Fibroblast of skin of left biceps (primary cell): Measurements from ENCODE around the gene TENT5D.
"Not testable (repeated sequence)": the region's sequence is repeated elsewhere in the genome, so short reads cannot be mapped to it uniquely, and the experiment has no call there.

ENCODE experiments used
- DNase-seq, 2 experiments: peaks; one replicate each; pipeline ENCODE4 v3.0.0-alpha.2; 2013; ENCODE audit warnings: low read depth in 2 of 2

Gene TENT5D

GRCh38 chrX:80420147-80420546 lies at the start of gene TENT5D:
TSS of gene TENT5D (plus strand) at chrX:80420447. CDS start at chrX:80442540, 22,093 bp downstream.
- DNase-seq, result no peak

DNA sequence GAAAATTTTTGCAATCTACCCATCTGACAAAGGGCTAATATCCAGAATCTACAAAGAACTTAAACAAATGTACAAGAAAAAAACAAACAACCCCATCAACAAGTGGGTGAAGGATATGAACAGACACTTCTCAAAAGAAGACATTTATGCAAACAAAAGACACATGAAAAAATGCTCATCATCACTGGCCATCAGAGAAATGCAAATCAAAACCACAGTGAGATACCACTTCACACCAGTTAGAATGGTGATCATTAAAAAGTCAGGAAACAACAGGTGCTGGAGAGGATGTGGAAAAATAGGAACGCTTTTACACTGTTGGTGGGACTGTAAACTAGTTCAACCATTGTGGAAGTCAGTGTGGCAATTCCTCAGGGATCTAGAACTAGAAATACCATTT lies 34.6 kb upstream of the TENT5D start:
- not testable (repeated sequence) for DNase-seq

- DNase-seq, result no peak
Observed at GRCh38 chrX:80388206-80388605, 32.0 kb upstream of the TENT5D start.

GRCh38 chrX:80412042-80412441 lies 8.2 kb upstream of the TENT5D start:
- no peak for DNase-seq

- no peak for DNase-seq
Observed at GRCh38 chrX:80423000-80423399, 2.8 kb downstream of the TENT5D start.

- DNase-seq, result no peak
Observed at GRCh38 chrX:80423744-80424143, 3.5 kb downstream of the TENT5D start.

- no peak for DNase-seq
Observed at GRCh38 chrX:80430826-80431504, 10.7 kb downstream of the TENT5D start.

DNA sequence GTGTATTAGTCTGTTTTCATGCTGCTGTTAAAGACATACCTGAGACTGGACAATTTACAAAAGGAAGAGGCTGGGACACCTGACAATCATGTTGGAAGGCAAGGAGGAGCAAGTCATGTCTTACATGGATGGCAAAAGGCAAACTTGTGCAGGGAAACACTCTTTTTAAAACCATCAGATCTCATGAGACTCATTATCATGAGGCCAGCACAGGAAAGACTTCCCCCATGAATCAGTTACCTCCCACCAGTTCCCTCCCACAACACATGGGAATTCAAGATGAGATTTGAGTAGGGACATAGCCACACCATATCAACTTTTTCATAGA lies 11.2 kb downstream of the TENT5D start:
- DNase-seq, result no peak

DNA sequence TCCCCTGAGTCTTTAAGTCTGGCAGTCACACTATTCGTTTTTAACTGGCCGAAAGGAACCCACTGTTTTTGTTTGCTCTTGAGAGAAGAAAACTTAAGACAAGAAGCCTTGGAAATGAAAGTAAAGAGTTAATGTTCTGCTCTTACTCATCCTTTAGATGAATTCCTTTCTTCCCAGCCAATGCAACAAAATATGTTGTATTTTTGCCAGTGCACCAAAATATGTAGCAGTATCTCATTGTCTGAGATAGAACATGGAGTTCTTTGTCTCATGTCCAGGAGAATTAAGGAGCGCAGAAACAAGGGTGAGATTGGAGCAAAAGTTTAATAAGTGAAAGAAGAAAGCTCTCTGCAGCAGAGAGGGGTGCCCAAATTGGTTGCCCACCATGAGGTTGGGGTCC lies 12.2 kb downstream of the TENT5D start:
- DNase-seq, result no peak

GRCh38 chrX:80432863-80433262 lies 12.6 kb downstream of the TENT5D start:
- no peak for DNase-seq

DNA sequence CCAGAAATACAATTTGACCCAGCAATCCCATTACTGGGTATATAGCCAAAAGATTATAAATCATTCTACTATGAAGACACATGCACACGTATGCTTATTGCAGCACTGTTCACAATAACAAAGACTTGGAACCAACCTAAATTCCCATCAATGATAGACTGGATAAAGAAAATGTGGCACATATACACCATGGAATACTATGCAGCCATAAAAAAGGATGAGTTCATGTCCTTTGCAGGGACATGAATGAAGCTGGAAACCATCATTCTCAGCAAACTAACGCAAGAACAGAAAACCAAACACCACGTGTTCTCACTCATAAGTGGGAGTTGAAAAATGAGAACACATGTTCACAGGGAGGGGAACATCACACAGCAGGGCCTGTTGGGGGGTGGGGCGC lies 47.9 kb downstream of the TENT5D start:
- not testable (repeated sequence) for DNase-seq

GRCh38 chrX:80471582-80471981 lies 51.3 kb downstream of the TENT5D start:
- no peak for DNase-seq

GRCh38 chrX:80485543-80485942 lies 65.3 kb downstream of the TENT5D start:
- DNase-seq, result no peak

GRCh38 chrX:80486299-80486698 lies 66.1 kb downstream of the TENT5D start:
- DNase-seq, result no peak

DNA sequence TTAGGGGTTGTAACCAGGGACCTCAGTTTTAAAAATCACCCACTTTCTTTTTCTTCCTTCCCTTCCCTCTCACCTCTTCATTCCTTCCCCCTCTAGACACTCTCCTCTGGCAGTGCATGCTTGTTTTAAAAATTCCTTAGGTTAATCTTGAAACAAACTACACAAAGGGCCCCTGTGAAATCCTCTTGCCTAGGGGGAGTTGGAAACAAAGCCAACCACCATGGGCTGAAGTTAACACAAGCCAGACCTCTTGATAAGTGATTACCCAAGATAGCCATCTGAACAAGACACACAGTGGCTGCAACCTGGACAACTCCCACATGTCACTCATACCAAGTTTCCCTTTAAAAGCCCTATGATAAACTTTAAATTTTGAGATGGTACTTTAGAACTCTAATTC lies 68.9 kb downstream of the TENT5D start:
- no peak for DNase-seq
